NCI-H2227 (cell line): Measurements from ENCODE around the gene NPIPB6.
"Not testable (repeated sequence)": the region's sequence is repeated elsewhere in the genome, so short reads cannot be mapped to it uniquely, and the experiment has no call there.

Experiments used
- DNase-seq: peaks from one replicate; lab custom pipeline; 2025; ENCODE audit not compliant: unreplicated experiment; lab: John Stamatoyannopoulos, UW

The NPIPB6 gene

GRCh38 chr16:28363408-28363807 is at the start of gene NPIPB6:
Gene NPIPB6 (minus strand): TSS chr16:28363508. CDS start chr16:28362822, 686 bp downstream.
- DNase-seq = not testable (repeated sequence)

GRCh38 chr16:28403220-28404072 is 40.1 kb upstream of the NPIPB6 start, which contains the start of gene EIF3CL:
Gene EIF3CL (minus strand): TSS chr16:28403841. CDS start chr16:28403618, 223 bp downstream.
- DNase-seq = not testable (repeated sequence)

GRCh38 chr16:28392054-28392453 is 28.7 kb upstream of the NPIPB6 start:
- DNase-seq = not testable (repeated sequence)

GRCh38 chr16:28382177-28382867 is 19.0 kb upstream of the NPIPB6 start:
- not testable (repeated sequence) for DNase-seq

GRCh38 chr16:28377822-28378221 is 14.5 kb upstream of the NPIPB6 start:
- DNase-seq = not testable (repeated sequence)

GRCh38 chr16:28377108-28377625 is 13.9 kb upstream of the NPIPB6 start:
- not testable (repeated sequence) for DNase-seq

GRCh38 chr16:28375115-28375514 is 11.8 kb upstream of the NPIPB6 start:
- DNase-seq = not testable (repeated sequence)

- not testable (repeated sequence) for DNase-seq
These were observed 11.0 kb upstream of the NPIPB6 start for GRCh38 chr16:28374281-28374680.

GRCh38 chr16:28367926-28368325 is 4.6 kb upstream of the NPIPB6 start:
- not testable (repeated sequence) for DNase-seq

- DNase-seq = not testable (repeated sequence)
These were observed 1.2 kb upstream of the NPIPB6 start for GRCh38 chr16:28364268-28365173.

GRCh38 chr16:28362600-28362999 is 708 bp downstream of the NPIPB6 start:
- DNase-seq = not testable (repeated sequence)

GRCh38 chr16:28338230-28338629 is 25.1 kb downstream of the NPIPB6 start:
- DNase-seq = not testable (repeated sequence)

GRCh38 chr16:28336940-28337710 is 26.2 kb downstream of the NPIPB6 start:
- DNase-seq = not testable (repeated sequence)

- not testable (repeated sequence) for DNase-seq
These were observed 27.6 kb downstream of the NPIPB6 start for GRCh38 chr16:28335678-28336077.

- not testable (repeated sequence) for DNase-seq
These were observed 30.7 kb downstream of the NPIPB6 start for GRCh38 chr16:28332632-28333031.

GRCh38 chr16:28330981-28331380 is 32.3 kb downstream of the NPIPB6 start:
- not testable (repeated sequence) for DNase-seq

GRCh38 chr16:28330232-28330631 is 33.1 kb downstream of the NPIPB6 start:
- not testable (repeated sequence) for DNase-seq

- peak; percentile 76 for DNase-seq
These were observed 36.3 kb downstream of the NPIPB6 start for GRCh38 chr16:28326881-28327610.

- DNase-seq = no peak
These were observed 38.4 kb downstream of the NPIPB6 start for GRCh38 chr16:28324887-28325279.
